Osteoblast (primary cell): Measurements from ENCODE around the gene TRAPPC6A. TPM values are rescaled to one million over a fixed set of nuclear protein-coding genes. Genes with fewer than 3 reads are reported as not detected.

ENCODE experiments used
- DNase-seq: peaks from one replicate; pipeline ENCODE4 v3.0.0; 2011; ENCODE audit warnings: low spot score, mixed read lengths; ENCODE audit not compliant: insufficient read length; ENCODE audit errors: missing footprints
- H2AFZ ChIP-seq: 2 replicates; pipeline ENCODE4 v1.6.0; 2011; ENCODE audit warnings: mild to moderate bottlenecking, low read length
- H3K27ac ChIP-seq: 2 replicates; pipeline ENCODE4 v1.5.1; 2011; ENCODE audit warnings: mild to moderate bottlenecking, low read depth, low read length, moderate library complexity
- H3K27me3 ChIP-seq: 2 replicates; pipeline ENCODE4 v1.6.0; 2012; ENCODE audit warnings: mild to moderate bottlenecking, control low read depth, inconsistent platforms, low read length, moderate library complexity; ENCODE audit not compliant: insufficient read depth
- H3K36me3 ChIP-seq: 2 replicates; pipeline ENCODE4 v1.5.1; 2011; ENCODE audit warnings: mild to moderate bottlenecking, low read length, control low read depth, moderate library complexity; ENCODE audit not compliant: insufficient read depth
- H3K4me1 ChIP-seq: 2 replicates; pipeline ENCODE4 v1.5.1; 2011; ENCODE audit warnings: mild to moderate bottlenecking, low read length, control low read depth, moderate library complexity; ENCODE audit not compliant: insufficient read depth
- H3K4me2 ChIP-seq: 2 replicates; pipeline ENCODE4 v1.6.0; 2011; ENCODE audit warnings: mild to moderate bottlenecking, low read length; ENCODE audit not compliant: insufficient read depth
- H3K4me3 ChIP-seq: fragments of 200-600 bp; sonication (generic); 3 replicates; pipeline ENCODE4 v1.5.1; 2012; ENCODE audit warnings: mild to moderate bottlenecking, low read length, inconsistent platforms; ENCODE audit not compliant: insufficient read depth
- H3K79me2 ChIP-seq: 2 replicates; pipeline ENCODE4 v1.6.0; 2012; ENCODE audit warnings: mild to moderate bottlenecking, low read length, control low read depth, inconsistent platforms; ENCODE audit not compliant: insufficient read depth
- H3K9me3 ChIP-seq: 2 replicates; pipeline ENCODE4 v1.5.1; 2011; ENCODE audit warnings: low read depth, low read length, control low read depth
- H4K20me1 ChIP-seq: 2 replicates; pipeline ENCODE4 v1.6.0; 2012; ENCODE audit warnings: mild to moderate bottlenecking, low read length, control low read depth; ENCODE audit not compliant: insufficient read depth
- CTCF ChIP-seq: IDR thresholded peaks from 2 replicates; pipeline ENCODE4 v1.5.1; 2011; ENCODE audit warnings: mild to moderate bottlenecking, low read depth, low read length, moderate library complexity; ENCODE audit errors: extremely low read depth
- total RNA-seq: library from RNA; depleted of rRNA; stranded (reverse); fragments of >200 nt; gene quantifications from 2 replicates; pipeline ENCODE4 v1.2.3, GENCODE V29; 2012

TRAPPC6A gene
- total RNA-seq, 1 donor = 13.8 TPM

- Histone ChIP-seq H2AFZ (no peak overlapping the region), H3K4me1 (peaks cover 20% of the 10 kb centered on the region), H3K9me3 (no peaks in the 10 kb centered on the region), H3K4me2 (peak overlapping the region; percentile 42), H3K4me3 (peak overlapping the region; percentile 46), H3K36me3 (no peaks in the 10 kb centered on the region), H3K27me3 (peaks cover 24% of the 10 kb centered on the region), H3K27ac (peak overlapping the region; percentile 25), H4K20me1 (peaks cover 16% of the 10 kb centered on the region), H3K79me2 (no peaks in the 10 kb centered on the region)
- peak; percentile 96 for DNase-seq
- no peak for TF ChIP-seq CTCF
Observed at GRCh38 chr19:45153339-45154063, 24.5 kb downstream of the TRAPPC6A start.

GRCh38 chr19:45152504-45153338, 25.3 kb downstream of the TRAPPC6A start:
- Histone ChIP-seq H2AFZ (no peak overlapping the region), H3K4me3 (peak overlapping the region; percentile 46), H3K27me3 (peaks cover 24% of the 10 kb centered on the region), H3K4me2 (peak overlapping the region; percentile 42), H3K9me3 (no peaks in the 10 kb centered on the region), H3K36me3 (no peaks in the 10 kb centered on the region), H3K79me2 (no peaks in the 10 kb centered on the region), H3K4me1 (peaks cover 20% of the 10 kb centered on the region), H3K27ac (no peak overlapping the region), H4K20me1 (peaks cover 16% of the 10 kb centered on the region)
- no peak for TF ChIP-seq CTCF
- DNase-seq = peak; percentile 90

GRCh38 chr19:45151821-45152503, 26.1 kb downstream of the TRAPPC6A start:
- TF ChIP-seq CTCF = no peak
- H3K79me2 ChIP-seq = no peaks in the 10 kb centered on the region
- H3K36me3 ChIP-seq = peaks cover 4% of the 10 kb centered on the region
- H2AFZ ChIP-seq = no peak overlapping the region
- H3K27me3 ChIP-seq = peaks cover 24% of the 10 kb centered on the region
- no peaks in the 10 kb centered on the region for H3K9me3 ChIP-seq
- H3K4me1 ChIP-seq = peaks cover 20% of the 10 kb centered on the region
- H4K20me1 ChIP-seq = peaks cover 16% of the 10 kb centered on the region
- H3K4me3 ChIP-seq = peak overlapping the region; percentile 46
- peak overlapping the region; percentile 42 for H3K4me2 ChIP-seq
- peak; percentile 84 for DNase-seq
- no peak overlapping the region for H3K27ac ChIP-seq

- H3K27ac ChIP-seq = no peak overlapping the region
- H3K36me3 ChIP-seq = peaks cover 8% of the 10 kb centered on the region
- H3K4me1 ChIP-seq = peaks cover 20% of the 10 kb centered on the region
- no peak overlapping the region for H2AFZ ChIP-seq
- H3K27me3 ChIP-seq = peaks cover 24% of the 10 kb centered on the region
- H3K4me2 ChIP-seq = no peak overlapping the region
- peak; percentile 83 for DNase-seq
- H3K4me3 ChIP-seq = no peak overlapping the region
- no peaks in the 10 kb centered on the region for H3K79me2 ChIP-seq
- TF ChIP-seq CTCF = no peak
- H3K9me3 ChIP-seq = no peaks in the 10 kb centered on the region
- peaks cover 16% of the 10 kb centered on the region for H4K20me1 ChIP-seq
Observed at GRCh38 chr19:45151320-45151719, 26.7 kb downstream of the TRAPPC6A start.
